Pons (tissue), 1 donor: ENCODE measurements around the gene RSBN1.

ENCODE experiments used
- DNase-seq: peaks from one replicate; pipeline ENCODE4 v3.0.0-alpha.2; 2016; ENCODE audit warnings: low spot score

Gene RSBN1

DNA sequence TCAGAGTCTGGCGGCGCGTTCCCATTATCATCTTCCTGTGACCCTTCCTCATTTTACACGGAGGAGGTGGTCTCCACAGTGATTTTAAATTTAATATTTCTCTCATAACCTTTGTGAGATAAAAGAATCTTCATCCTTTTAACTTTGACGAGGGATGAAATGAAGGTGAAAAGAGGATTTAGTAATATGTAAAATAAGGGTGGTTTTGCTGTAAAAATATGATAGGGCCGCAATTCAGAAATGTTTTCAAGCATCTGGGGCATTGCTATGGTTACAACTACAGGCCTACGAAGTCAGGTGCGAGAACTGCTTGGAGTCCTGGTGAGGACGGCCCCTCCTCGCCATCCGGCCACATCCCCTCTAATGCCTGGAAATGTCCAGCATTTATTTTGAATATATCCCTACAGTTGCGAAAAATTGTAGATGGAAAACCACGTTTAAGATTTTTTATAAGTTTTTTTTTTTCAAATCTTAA is 422 bp upstream of the RSBN1 start:
- DNase-seq: no peak

DNA sequence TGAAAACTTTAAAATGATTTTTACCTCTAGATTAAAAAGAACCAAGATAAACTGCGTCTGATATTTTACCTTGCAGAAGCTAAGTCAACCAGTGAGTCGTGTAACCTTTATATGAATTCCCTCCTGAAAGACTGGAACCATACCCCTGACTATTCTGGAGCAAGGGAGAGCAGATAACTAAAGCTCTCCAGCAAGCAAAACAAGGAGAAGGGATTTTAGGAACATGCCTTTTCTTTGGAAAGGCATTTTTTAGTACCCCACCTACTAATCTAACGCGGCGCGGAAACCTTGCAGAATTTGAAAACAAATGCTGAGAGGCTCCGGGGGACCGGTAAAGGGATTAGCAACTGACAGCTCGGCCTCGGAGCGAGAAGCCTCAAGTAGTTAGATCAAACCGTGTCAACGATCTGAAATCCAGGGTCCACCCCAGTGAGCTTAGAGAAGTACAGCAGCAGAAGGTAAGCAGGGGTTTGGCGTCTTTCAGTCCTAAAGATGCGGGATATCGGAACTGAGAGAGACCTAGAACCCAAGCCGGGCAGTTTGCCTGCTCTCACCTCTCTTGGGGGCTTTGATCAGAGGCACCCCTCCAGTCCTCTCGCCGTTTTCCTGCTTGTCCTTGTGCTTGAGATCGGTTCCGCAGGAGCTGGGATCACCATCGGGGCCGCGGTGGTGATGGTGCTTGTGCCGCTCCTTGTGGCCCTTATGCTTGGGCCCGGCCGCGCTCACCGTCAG is 954 bp downstream of the RSBN1 start:
- peak; percentile 41 for DNase-seq

DNA sequence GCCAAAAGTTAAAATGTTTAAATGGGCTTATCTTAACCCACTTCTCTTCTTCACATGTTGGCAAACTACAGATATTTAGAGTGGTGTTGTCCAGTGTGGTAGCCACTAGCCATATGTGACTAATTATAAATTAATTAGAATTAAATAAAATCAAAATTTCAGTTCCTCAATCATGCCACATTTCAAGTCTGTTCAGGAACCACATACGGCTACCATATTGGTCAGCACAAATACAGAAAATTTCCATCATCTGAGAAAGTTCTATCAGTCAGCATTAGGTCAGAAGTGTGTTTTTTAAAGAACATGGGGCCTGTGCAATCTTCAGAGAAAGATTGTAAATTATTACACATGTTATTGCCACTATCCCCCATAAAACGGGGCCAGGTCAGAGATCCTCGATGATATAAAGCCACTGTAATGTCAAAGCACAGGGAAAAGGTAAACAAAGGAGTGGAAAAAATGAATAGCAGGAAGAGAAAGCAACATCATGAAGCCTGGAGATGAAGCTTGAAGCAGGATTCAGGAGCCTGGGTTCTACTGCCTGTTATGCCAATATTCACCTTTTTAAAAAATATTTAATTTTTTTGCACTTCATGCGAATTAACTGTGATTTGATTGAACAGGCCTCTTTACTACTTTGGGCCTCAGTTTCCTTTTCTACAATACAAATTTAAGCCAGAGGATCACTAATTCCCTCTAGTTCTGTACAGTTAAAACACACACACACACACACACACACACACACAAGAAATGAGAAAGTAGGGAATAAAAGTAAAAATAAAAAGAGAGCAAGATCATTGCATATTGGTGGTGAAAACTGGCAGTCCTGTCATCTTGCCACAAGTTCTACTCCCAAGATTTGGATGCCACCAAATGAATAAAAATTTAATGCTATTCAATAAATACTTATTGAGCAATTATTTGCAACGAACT is 2.3 kb downstream of the RSBN1 start:
- DNase-seq: no peak

DNA sequence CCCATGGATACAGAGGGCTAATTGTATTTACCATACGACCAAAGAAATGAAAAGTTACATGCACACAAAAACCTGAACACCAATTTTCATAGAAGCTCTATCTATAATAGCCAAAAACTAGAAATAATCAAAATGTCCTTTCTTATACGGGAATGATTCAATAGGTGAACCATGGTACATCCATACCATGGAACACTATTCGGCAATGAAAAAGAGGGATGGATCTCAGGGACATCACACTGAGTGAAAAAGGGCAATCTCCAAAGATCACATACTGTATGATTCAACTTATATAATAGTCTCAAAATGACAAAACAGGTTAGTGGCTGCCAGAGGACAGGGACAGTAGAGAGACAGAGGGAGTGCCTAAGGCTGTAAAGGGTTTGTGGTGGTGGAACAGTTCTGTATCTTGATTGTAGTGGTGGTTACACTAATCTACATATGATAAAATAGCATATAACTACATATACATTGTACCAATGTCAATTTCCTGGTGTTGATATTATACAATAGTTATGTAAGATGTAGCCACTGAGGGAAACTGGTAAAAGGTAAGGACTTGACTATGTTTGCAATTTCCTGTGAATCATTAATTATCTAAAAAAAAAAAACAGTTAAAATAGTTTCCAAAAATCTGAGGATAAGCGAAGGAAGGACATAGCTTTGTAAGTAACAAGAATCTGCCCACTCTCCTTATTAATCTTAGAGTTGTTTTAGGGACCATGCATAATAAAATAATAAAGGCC is 3.7 kb downstream of the RSBN1 start:
- no peak for DNase-seq

DNA sequence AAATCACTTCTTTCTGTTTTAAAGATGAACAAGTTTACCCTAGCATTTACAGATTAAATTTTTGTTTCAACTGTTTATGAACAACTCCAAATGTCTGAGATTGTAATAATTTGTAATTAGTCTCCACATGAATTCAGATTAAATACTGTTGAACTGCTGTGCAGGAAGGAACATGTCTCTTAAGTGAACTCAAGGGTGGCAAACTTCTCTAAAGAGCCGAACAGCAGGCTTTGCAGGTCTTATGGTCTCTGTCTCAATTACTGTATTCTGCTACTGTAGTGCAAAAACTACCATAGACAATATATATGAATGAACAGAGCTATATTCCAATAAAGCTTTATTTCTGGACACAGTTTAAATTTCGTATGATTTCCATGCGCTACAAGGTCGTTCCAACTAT is 6.6 kb downstream of the RSBN1 start:
- no peak for DNase-seq

DNA sequence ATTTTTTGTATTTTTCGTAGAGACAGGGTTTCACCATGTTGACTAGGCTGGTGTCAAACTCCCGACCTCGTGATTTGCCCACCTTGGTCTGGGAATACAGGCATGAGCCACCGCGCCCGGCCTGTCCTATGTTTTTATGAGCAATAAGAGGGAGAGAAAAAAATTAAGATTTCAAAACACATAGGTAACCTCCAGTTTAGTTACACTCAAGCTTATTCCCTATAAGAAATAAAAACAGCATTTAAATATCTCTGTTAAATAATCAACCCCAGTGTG is 7.1 kb downstream of the RSBN1 start:
- DNase-seq: no peak

DNA sequence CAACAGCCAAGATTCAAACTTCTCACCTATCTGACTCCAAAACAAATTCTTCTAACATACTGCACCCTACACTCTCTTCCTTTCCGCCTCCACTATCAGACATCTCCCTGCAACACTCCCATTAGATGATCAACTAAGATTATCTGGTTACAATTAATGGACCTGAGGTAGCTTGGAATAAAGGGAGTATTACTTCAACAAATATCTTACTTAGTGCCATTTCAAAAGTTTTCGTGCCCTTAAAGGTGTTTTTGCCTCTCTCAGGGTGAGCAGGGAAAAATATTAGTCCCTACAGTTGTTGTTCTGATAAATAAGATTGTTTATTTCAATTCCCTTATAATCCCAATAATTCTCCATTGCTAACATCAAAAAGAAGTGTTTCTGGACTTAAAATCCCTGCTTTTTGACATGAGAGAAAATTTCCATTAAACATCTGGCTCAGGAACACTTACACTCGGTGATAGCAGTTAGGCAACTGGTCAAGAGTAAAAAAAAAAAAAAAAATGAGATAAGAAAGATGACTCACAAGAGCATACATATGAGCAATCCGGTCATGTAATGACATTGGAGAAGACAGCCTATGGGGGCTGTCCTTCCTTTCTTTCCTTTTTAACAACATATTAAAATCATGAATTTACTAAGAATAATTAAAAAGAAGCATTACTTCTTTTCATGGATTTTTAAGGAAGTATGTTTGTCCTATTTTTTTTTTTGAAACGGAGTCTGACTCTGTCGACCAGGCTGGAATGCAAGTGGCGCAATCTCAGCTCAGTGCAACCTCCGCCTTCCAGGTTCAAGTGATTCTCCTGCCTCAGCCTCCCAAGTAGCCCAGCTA is 7.6 kb downstream of the RSBN1 start:
- no peak for DNase-seq

DNA sequence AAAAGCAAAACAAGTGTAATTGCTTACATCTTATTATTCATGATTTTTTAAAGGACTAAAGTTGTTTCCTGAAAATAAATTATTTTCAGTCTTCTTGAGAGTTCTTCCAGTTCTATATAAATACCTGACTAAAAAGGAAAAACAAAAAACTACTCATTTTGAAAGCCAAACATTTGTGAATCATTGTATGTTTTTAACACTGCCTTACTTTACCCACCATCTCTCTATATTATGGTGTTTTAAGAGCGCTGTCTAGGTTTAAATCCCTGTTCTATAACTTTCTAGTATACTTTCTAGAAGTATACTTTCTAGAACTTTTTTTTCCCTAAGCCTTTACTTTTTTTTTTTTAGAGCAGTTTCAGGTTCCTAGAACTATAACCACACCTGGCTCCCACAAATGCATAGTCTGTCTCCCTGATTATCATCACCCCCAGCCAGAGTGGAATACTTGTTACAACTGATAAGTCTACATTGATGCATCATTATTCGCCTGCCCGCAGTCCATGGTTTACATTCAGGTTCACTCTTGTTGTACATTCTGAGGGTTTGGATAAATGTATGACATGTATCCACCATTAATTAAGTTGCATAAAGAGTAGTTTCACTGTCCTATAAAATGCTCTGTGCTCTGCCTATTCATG is 9.8 kb downstream of the RSBN1 start:
- DNase-seq: no peak

DNA sequence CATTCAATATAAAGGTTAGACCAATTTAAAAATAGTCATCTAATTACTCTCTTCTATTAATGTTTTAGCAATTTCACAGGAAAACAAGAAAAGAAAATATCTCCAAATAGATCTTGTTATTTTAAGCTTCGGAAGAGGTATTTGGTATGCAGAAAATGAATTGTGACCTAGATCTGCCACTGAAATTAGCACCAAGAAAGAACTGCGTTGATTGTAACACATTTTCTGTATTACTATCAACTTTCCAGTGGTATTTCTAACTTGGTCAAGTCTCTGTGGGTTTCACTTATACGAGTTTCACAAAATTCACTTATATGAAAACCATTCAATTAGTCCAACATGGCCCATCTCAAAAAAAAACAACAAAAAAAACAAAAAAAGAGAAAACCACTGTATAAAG is 11.8 kb downstream of the RSBN1 start:
- no peak for DNase-seq

DNA sequence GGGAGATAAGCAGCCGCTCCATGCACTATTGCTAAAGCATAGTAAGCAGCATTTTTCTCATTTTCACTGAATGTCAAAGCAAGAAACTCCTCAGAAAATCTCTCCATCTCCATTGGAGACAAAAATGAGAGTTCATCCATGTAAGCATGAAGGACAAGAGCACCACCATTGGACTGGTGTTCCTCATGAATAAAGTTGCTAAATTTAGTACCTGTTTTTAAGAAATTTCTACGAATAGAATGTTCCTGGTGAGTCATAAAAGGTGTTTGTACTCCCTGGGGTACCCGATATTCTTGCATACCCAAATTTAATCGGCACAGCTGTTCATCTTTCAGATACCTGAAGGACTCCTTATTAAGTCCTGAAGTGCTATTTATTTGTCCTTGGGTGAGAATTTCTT is 14.8 kb downstream of the RSBN1 start:
- DNase-seq: no peak

DNA sequence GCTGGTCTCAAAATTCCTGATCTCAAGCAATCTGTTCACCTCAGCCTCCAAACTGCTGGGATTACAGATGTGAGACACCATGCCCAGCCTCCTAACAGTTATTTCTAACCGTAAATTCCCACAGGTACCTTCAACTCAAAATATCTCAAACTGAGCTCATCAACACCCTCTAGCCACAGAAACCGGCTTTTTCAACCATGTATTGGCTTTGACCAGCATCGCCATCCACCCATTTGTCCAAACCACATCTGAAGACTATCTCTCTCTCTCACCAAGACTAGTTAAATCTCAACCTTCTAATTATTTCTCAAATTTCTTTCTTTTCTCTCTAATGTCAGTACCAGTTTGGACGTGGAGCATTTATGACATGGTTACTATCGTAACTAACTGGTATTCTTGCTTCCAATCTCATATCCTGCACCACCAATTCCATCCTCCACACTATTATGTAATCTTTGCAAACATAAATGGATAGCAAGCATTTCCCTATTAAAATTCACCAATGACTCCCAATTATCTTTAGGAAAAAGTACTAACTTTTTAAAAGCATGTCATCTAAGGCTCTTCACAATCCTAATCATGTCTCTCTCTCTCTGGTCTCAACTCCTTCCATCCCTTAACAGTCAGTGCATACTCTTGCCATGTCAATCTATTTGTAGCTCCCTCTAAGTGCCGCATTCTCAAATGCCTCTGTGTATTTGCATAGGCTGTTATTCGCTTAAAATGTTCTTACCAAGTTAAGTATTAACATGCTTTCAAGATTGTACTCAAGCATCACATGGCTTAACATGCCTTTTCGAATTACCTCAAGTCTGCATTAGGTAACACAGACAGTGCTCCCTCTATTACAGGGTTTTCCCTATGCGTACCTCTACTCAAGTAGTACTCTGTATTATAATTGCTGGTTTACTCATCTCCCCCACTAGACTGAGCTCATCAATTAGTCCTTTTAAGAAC is 18.1 kb downstream of the RSBN1 start:
- no peak for DNase-seq

DNA sequence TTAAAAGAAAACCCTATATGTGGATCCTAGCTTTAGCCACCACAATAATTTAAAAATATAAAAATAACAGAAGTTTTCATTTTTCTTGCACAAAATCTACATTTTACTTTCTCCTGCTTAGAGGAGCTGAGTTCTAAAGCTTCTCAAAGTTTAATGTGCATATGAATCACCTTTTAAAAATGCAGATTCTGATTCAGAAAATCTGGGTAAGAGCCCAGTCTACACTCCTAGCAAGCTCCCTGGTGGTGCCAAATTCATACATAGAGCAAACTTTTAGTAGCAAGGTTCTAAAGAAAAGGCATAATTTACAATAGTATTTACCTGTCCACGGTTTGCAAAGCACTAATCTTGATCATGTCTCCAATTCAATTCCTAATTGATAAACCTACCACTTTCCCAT is 19.3 kb downstream of the RSBN1 start:
- no peak for DNase-seq

DNA sequence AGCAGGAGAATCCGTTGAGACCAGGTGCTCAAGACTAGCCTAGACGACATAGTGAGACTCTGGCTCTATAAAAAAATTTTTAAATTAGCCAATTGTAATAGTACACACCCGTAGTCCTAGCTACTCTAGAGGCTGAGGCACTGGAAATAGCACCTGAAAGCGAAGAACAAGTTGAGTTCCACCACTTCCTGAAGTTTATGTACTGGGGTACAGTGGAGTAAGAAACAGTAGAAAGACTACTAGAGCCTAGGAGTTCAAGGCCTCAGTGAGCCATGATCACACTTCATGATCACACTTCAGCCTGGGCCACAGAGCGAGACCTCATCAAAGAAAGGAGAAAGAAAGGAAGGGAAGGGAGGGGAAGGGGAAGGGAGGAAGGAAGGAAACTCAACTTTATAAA is 19.8 kb downstream of the RSBN1 start:
- no peak for DNase-seq

DNA sequence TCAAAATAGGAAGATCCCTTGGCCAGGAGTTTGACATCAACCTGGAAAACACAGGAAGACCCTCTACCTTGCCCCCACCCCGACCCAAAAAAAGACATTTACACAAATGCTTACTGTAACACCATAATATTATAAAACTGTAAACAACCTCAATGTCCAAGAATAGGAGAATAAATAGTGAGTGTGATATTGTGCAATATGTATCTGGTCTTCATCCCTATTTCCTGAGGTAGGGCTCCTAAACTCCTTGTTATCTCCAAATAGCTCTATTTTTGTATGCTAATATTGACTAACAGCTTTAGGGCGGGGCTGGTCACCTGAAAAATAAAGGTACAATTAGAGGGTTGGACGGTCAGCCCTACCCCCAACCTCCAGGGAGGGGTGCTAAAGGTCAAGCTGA is 23.5 kb downstream of the RSBN1 start:
- no peak for DNase-seq

DNA sequence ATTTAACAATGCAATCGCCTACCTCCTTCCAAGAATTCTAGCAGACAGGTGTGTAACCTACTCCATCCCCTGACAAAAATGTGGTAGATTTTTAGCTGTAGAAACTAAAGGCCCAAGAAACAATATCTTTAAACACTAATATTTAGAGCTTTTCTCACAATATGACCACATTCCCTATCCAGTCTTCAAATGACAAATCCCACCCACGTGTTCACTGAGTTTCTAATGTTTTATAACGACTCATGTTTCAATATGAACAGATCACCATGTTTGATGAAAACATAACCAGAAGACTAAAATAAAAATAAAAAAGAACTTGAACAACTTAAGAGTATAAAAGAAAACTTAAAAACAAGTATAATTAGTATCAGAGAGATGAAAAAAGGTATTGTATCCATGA is 24.6 kb downstream of the RSBN1 start:
- no peak for DNase-seq

DNA sequence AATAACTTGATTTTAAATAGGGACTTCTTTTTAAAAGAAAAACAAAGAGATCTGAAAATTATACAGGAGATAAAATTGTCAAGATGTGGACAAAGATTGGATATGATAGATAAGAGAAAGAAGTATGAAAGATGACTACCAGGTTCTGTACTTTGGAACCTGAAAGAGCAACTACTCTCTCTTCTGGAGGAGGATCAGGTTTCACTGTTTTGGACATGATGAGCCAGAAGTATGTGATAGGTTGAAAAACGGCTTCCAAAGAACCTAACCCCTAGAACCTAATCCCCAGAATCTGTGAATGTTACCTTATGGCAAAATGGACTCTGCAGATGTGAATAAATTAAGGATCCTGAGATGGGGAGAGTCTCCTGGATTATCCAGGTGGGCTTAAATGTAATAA is 26.2 kb downstream of the RSBN1 start:
- no peak for DNase-seq

DNA sequence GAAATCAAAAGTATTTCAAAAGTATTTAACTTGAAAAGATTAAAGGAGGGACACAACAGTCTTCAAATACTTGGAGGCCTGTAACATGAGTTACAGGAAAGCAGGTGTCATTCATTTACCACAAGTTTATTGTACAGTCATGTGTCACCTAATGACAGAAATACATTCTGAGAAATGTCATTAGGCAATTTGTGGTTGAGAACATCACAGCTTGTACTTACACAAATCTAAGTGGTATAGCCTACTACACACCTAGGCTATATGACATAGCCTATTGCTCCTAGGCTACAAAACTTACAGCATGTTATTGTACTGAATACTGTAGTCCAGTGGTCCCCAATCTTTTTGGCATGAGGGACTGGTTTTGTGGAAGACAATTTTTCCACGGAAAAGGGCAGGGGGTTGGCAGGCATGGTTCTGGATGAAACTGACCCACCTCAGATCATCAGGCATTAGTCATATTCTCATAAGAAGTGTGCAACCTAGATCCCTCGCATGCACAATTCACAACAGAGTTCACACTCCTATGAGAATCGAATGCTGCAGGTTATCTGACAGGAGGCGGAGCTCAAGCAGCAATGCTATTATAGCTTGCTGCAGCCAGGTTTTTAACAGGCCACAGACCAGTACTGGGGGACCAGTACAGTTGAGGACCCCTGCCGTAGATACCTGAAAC is 28.0 kb downstream of the RSBN1 start:
- no peak for DNase-seq

DNA sequence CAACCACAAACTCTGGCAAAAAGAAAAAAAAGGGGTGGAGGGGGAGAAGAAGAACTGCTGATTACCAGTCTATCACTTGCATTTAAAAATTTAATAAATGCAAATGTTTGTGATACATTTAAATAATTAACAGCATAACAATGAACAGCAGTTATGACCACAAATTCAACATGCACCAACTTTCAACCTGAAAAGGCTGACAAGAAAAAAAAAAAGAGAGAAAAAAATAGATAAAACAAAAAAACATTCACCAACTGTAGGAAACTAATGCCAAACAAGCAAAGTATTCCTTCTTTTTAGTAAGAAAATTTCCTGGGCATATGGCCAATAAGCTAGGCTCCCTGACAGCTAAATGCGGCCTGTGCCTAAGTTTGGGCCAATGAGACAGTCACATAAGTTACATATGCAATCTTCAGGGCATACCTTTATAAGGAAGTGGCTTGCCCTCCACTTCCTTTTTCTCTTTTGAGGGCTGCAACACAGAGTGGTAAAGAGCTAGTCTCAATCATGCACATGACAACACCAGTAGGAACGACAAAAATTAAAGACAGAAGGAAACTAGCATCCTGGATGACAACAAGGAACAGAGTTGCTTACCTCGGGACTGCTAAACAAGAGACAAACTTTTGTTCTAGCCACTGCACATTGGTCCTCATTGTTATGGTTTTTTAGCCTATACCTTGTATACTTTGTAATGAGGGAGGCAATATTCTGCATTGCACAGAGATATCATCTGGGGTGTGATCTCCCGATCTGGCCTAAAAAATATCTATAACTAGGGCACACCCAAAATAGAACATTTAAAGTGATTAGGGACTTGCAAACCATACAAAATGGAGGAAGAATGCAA is 28.8 kb downstream of the RSBN1 start:
- peak; percentile 77 for DNase-seq

DNA sequence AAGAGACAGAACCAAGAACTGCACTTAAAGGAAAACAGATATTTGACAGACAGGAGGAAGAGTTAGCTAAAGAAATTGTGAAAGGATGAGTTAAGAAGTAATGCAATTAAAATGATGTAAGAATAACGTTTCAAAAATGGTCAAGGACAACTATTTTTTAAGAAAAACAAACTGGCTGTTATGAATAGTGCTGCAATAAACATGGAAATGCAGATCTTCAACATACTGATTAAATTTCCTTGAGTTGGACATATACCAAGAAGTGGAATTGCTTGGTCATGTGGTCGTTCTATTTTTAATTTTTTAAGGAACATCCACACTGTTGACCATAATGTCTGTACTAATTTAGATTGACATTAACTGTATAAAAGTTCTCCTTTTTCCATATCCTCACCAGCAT is 29.9 kb downstream of the RSBN1 start:
- DNase-seq: no peak
